Gastroesophageal sphincter (tissue), 4 donors: ENCODE data around the gene ARHGAP6. TPM values are rescaled to one million over a fixed set of nuclear protein-coding genes. Genes with fewer than 3 reads are reported as not detected.

ENCODE experiments used
- ATAC-seq: fragments of 150-250 bp; one replicate; pipeline ENCODE4 v1.9.1; 2016; ENCODE audit warnings: mild to moderate bottlenecking, moderate library complexity
- H3K27ac ChIP-seq, 4 donors: fragments of 200-600 bp; sonication (generic) in 3 of 4; 1 replicate in 3 of 4; 2 replicates in 1 of 4; pipeline ENCODE4 v1.5.1; 2016 to 2019
- H3K27me3 ChIP-seq: fragments of 200-600 bp; sonication (generic); one replicate; pipeline ENCODE4 v1.5.1; 2019
- H3K36me3 ChIP-seq, 2 donors: fragments of 200-600 bp; sonication (generic); one replicate each; pipeline ENCODE4 v1.5.1; 2019; ENCODE audit warnings: control low read depth in 1 of 2
- H3K4me1 ChIP-seq, 3 donors: fragments of 200-600 bp; sonication (generic); 1 replicate in 2 of 3; 2 replicates in 1 of 3; pipeline ENCODE4 v1.5.1; 2016 to 2019; ENCODE audit warnings: control low read depth in 2 of 3
- H3K4me3 ChIP-seq, 2 donors: fragments of 200-600 bp; sonication (generic); one replicate each; pipeline ENCODE4 v1.5.1; 2019; ENCODE audit warnings: mild to moderate bottlenecking in 1 of 2, moderate library complexity in 1 of 2
- H3K9me3 ChIP-seq, 3 donors: fragments of 200-600 bp; sonication (generic); one replicate each; pipeline ENCODE4 v1.5.1; 2017 to 2019; ENCODE audit warnings: control low read depth in 2 of 3
- EP300 ChIP-seq: sonication (generic); formaldehyde crosslinking; IDR thresholded peaks from one replicate; pipeline ENCODE4 v1.6.1; 2017; ENCODE audit warnings: antibody characterized with exemption, mild to moderate bottlenecking
- POLR2A ChIP-seq, 2 donors: fragments of 450-650 bp; IDR thresholded peaks; one replicate each; pipeline ENCODE4 v1.6.1; 2017; ENCODE audit warnings: antibody characterized with exemption in 2 of 2, mild to moderate bottlenecking in 2 of 2, moderate library complexity in 1 of 2
- POLR2AphosphoS5 ChIP-seq: sonication (generic); formaldehyde crosslinking; IDR thresholded peaks from one replicate; pipeline ENCODE4 v1.6.1; 2017; ENCODE audit warnings: antibody characterized with exemption
- WGBS, 2 donors: methylation state at CpG; one replicate each; pipeline ENCODE4 v1.1.5; 2018; ENCODE audit warnings: low coverage in 1 of 2; 5-methylcytosine and 5-hydroxymethylcytosine counted together
- total RNA-seq, 4 donors: library from RNA; depleted of rRNA; stranded (reverse); fragments of >200 nt; gene quantifications; one replicate each; pipeline ENCODE4 v1.1.0, GENCODE V29; 2016
- TF ChIP-seq, protein P1 (sequence below), 4 experiments: fragments of 200-600 bp in 2 of 4; fragments of 450-650 bp in 2 of 4; sonication (generic) in 1 of 4; IDR thresholded peaks; one replicate each; pipeline ENCODE4 v1.5.1; 2017 to 2019; ENCODE audit warnings: antibody characterized with exemption in 4 of 4, mild to moderate bottlenecking in 2 of 4, moderate library complexity in 2 of 4

Gene ARHGAP6
- total RNA-seq, 4 donors from 2014 or later, result 25.2 to 35.1 (median 31.8) TPM

DNA sequence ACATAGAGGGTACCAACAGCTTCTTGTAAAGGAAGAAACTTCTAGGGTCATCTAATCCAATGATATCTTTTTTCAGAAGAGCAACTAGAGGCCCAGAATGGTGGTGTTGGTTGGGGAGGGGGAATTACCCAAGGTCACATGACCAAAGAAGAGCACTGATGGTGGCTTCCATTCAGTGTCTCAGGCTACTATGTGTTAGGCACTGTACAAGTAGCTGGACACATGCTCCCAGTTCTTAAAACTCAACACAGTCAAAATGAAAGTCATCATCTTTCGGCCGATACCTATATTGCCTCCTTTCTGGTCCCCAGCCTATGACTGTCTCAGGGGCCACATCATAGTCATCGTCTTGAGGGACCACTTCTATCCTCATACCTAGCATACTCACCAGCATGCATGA, 88.1 kb downstream of the ARHGAP6 start:
- H3K4me3 ChIP-seq, result no peak overlapping the region
- ATAC-seq, result no peak
- no peak overlapping the region for H3K27ac ChIP-seq
- peaks cover 0 to 8% (median 0%) of the 10 kb centered on the region in 3 donors for H3K4me1 ChIP-seq
- 92% methylated on average over 2 of the region's 3 CpGs; no CpG with 5 or more reads in 1 of the 2 donors for WGBS, 2 donors
- no peaks in the 10 kb centered on the region for H3K36me3 ChIP-seq
- no peaks in the 10 kb centered on the region for H3K27me3 ChIP-seq
- H3K9me3 ChIP-seq, result no peaks in the 10 kb centered on the region
- TF ChIP-seq EP300 (no peak), POLR2AphosphoS5 (no peak), POLR2A (IDR thresholded peaks at IDR 0.05) (no peak)
- TF ChIP-seq, protein P1, sequence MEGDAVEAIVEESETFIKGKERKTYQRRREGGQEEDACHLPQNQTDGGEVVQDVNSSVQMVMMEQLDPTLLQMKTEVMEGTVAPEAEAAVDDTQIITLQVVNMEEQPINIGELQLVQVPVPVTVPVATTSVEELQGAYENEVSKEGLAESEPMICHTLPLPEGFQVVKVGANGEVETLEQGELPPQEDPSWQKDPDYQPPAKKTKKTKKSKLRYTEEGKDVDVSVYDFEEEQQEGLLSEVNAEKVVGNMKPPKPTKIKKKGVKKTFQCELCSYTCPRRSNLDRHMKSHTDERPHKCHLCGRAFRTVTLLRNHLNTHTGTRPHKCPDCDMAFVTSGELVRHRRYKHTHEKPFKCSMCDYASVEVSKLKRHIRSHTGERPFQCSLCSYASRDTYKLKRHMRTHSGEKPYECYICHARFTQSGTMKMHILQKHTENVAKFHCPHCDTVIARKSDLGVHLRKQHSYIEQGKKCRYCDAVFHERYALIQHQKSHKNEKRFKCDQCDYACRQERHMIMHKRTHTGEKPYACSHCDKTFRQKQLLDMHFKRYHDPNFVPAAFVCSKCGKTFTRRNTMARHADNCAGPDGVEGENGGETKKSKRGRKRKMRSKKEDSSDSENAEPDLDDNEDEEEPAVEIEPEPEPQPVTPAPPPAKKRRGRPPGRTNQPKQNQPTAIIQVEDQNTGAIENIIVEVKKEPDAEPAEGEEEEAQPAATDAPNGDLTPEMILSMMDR (IDR thresholded peaks at IDR 0.05), result no peak

DNA sequence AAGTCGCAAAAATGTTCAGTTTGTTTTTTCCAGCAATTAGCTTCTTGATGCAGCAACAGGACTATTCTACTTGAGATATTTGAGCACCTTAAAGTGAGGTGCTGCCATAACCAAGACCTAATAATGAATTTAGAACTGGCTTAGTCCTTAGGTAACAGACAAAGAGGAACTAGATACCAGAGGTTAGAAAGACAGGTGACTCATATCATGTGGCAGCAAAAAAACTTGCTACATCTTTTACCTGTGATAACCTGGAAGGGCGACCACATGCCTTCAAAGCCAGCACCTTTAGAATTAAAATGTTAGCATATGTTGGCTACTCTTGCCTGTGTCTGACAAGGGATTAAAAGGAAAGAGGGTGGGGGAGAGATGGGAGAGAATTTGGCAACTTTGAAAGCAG, 90.4 kb downstream of the ARHGAP6 start:
- H3K36me3 ChIP-seq, result no peaks in the 10 kb centered on the region
- no peak overlapping the region for H3K4me3 ChIP-seq
- no peak for ATAC-seq
- no peak overlapping the region for H3K27ac ChIP-seq
- 100% methylated on average over 1 of the region's 2 CpGs; no CpG with 5 or more reads in 1 of the 2 donors for WGBS, 2 donors
- TF ChIP-seq POLR2AphosphoS5, result no peak
- TF ChIP-seq, protein P1 (IDR thresholded peaks at IDR 0.05), result no peak
- TF ChIP-seq POLR2A (IDR thresholded peaks at IDR 0.05), result no peak
- TF ChIP-seq EP300, result no peak
- H3K4me1 ChIP-seq, result peaks cover 0 to 8% (median 0%) of the 10 kb centered on the region in 3 donors
- H3K9me3 ChIP-seq, result no peaks in the 10 kb centered on the region
- no peaks in the 10 kb centered on the region for H3K27me3 ChIP-seq

DNA sequence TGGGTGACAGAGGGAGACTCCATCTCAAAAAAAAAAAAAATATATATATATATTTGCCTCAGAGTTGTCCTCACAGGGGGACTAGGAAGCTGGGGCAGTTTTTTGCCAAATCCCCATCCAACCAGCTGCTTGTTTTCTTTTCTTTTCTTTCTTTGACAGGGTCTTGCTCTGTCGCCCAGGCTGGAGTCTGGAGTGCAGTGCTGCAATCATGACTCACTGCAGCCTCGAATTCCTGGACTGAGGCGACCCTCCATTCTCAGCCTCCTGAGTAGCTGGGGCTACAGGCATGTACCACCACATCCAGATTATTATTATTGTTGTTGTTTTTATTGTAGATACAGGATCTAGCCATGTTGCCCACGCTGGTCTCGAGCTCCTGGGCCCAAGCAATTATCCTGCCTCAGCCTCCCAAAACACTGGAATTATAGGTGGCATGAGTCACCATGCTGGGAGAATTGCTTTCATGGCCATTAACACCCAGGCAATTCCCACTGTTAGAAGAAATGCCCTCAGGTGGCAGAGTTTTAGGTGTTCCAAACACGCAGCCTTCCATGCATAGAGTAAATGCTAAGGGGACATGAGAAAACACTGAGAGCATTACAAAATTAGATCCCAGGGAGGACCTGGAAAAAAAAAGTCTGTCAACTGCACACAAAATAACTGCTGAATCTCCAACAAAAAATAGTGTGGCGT, 98.0 kb downstream of the ARHGAP6 start:
- no peaks in the 10 kb centered on the region for H3K27me3 ChIP-seq
- H3K4me1 ChIP-seq, result peaks cover 0 to 12% (median 0%) of the 10 kb centered on the region in 3 donors
- H3K9me3 ChIP-seq, result no peaks in the 10 kb centered on the region
- TF ChIP-seq, protein P1 (IDR thresholded peaks at IDR 0.05), result no peak
- TF ChIP-seq POLR2A (IDR thresholded peaks at IDR 0.05), result no peak
- no peak for TF ChIP-seq POLR2AphosphoS5
- TF ChIP-seq EP300, result no peak
- ATAC-seq, result no peak
- WGBS, 2 donors, result 69 to 83% methylated on average over 3 to 4 of the region's 7 CpGs
- no peaks in the 10 kb centered on the region for H3K36me3 ChIP-seq
- H3K27ac ChIP-seq, result no peak overlapping the region
- H3K4me3 ChIP-seq, result no peak overlapping the region

DNA sequence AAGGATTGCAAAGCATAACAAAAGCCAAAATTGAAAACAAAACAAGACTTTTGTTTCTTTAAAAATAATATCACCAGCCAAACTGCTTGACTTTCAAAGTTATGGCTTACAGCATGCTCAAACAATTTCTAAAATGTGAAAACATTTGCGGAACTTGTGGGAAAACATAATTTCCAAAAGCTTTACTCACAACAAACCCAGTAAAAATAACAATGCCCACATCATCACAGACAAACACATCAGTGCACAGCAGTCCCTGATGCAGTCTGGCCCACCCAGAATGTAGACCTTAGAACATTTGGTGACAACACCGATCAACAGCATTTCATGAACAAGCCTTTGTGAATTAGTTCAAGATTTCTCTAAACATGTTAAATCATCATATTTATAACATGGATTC, 98.9 kb downstream of the ARHGAP6 start:
- Histone ChIP-seq H3K36me3 (no peaks in the 10 kb centered on the region), H3K4me3 (no peak overlapping the region), H3K27me3 (no peaks in the 10 kb centered on the region), H3K27ac (no peak overlapping the region), H3K9me3 (no peaks in the 10 kb centered on the region), H3K4me1 (peaks cover 0 to 17% (median 0%) of the 10 kb centered on the region in 3 donors)
- WGBS, 2 donors, result 72 to 85% methylated on average over 2 of the region's 2 CpGs
- no peak for ATAC-seq
- TF ChIP-seq POLR2AphosphoS5 (no peak), POLR2A (IDR thresholded peaks at IDR 0.05) (no peak), EP300 (no peak)
- TF ChIP-seq, protein P1 (IDR thresholded peaks at IDR 0.05), result no peak

DNA sequence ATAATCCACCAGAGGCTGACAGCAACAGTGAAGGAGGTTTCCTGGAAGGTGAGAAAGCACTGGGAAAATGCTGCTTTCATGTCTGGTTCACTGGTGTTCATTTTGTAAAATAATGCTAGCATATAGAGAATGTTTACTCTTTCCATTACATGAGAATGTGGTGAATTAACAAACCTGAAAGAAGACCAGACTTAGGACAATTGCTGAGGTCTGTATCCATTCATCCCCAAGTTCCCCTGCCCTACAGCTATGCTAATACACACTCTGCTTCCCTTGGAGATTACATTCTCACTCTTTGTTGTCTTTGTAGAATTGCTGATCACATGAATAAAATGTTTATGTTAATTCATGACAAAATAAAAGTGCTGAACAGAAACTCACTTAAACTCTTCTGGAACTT, 99.5 kb downstream of the ARHGAP6 start:
- Histone ChIP-seq H3K27ac (no peak overlapping the region), H3K27me3 (no peaks in the 10 kb centered on the region), H3K4me3 (no peak overlapping the region), H3K4me1 (peaks cover 0 to 20% (median 0%) of the 10 kb centered on the region in 3 donors), H3K9me3 (no peaks in the 10 kb centered on the region), H3K36me3 (no peaks in the 10 kb centered on the region)
- TF ChIP-seq POLR2AphosphoS5 (no peak), POLR2A (IDR thresholded peaks at IDR 0.05) (no peak), EP300 (no peak)
- TF ChIP-seq, protein P1 (IDR thresholded peaks at IDR 0.05), result no peak
- ATAC-seq, result no peak
